HepG2 (cell line): ENCODE measurements around the gene COPS8. TPM values are rescaled to one million over a fixed set of nuclear protein-coding genes. Genes with fewer than 3 reads are reported as not detected.

Experiments used
- EP300 ChIP-seq, 3 experiments: sonication (generic) in 1 of 3; formaldehyde crosslinking in 1 of 3; IDR thresholded peaks; 2 replicates each; pipeline versions ENCODE4 v1.5.1 to v1.6.1; 2011 to 2020; ENCODE audit warnings: low read depth in 2 of 3, low read length in 2 of 3, borderline replicate concordance in 1 of 3, improper control_type of control experiment in 1 of 3, mild to moderate bottlenecking in 1 of 3, missing genetic modification reagents in 1 of 3, moderate library complexity in 1 of 3
- FOSL1 ChIP-seq: sonication (generic); formaldehyde crosslinking; IDR thresholded peaks from 2 replicates; pipeline ENCODE4 v1.9.0; 2021; ENCODE audit warnings: missing genetic modification reagents, borderline replicate concordance
- HMGXB3 ChIP-seq: sonication (generic); formaldehyde crosslinking; IDR thresholded peaks from 2 replicates; pipeline ENCODE4 v1.4.0; 2020; ENCODE audit warnings: missing genetic modification reagents, borderline replicate concordance
- JUN ChIP-seq: sonication (generic); formaldehyde crosslinking; IDR thresholded peaks from 2 replicates; pipeline ENCODE4 v1.4.0; 2020; ENCODE audit warnings: mild to moderate bottlenecking, missing genetic modification reagents
- MEF2D ChIP-seq: sonication (generic); formaldehyde crosslinking; IDR thresholded peaks from 2 replicates; pipeline ENCODE4 v1.5.1; 2020; ENCODE audit warnings: mild to moderate bottlenecking, missing genetic modification reagents
- MIER2 ChIP-seq: IDR thresholded peaks from 2 replicates; pipeline ENCODE4 v1.6.1; 2016; ENCODE audit warnings: missing biosample characterization, missing genetic modification reagents
- RXRB ChIP-seq: IDR thresholded peaks from 2 replicates; pipeline ENCODE4 v1.6.1; 2016; ENCODE audit warnings: borderline replicate concordance, missing genetic modification reagents, missing compliant biosample characterization
- TGIF2 ChIP-seq: IDR thresholded peaks from 2 replicates; pipeline ENCODE4 v1.6.1; 2016; ENCODE audit warnings: control low read depth, missing compliant biosample characterization
- ZNF24 ChIP-seq: fragments of 450-650 bp; IDR thresholded peaks from 2 replicates; pipeline ENCODE4 v1.6.1; 2017; ENCODE audit warnings: antibody characterized with exemption, mild to moderate bottlenecking
- ZNF570 ChIP-seq: sonication (generic); formaldehyde crosslinking; IDR thresholded peaks from 2 replicates; pipeline ENCODE4 v1.4.0; 2020; ENCODE audit warnings: mild to moderate bottlenecking, missing genetic modification reagents, borderline replicate concordance
- polyA plus RNA-seq, 8 experiments: library from polyadenylated mRNA; depleted of rRNA in 3 of 8; stranded (reverse) in 7 of 8; unstranded in 1 of 8; fragments of >200 nt; fragmentation: Illumina TruSeq in 4 of 8; extraction: Trizol in 4 of 8; gene quantifications; 2 replicates each; pipeline versions ENCODE4 v1.2.1 to v1.2.3, GENCODE V29; 2011 to 2016; ENCODE audit warnings: low read depth in 4 of 8, missing spikeins in 1 of 8, mixed read lengths in 1 of 8; ENCODE audit not compliant: insufficient read depth in 1 of 8
- total RNA-seq, 5 experiments: library from RNA; depleted of rRNA; stranded (reverse); fragments of >200 nt; fragmentation: Illumina TruSeq; extraction: Trizol; gene quantifications; 2 replicates each; pipeline ENCODE4 v1.2.3, GENCODE V29; 2016; ENCODE audit warnings: low read depth in 1 of 5
- TF ChIP-seq, protein P1 (sequence below), 2 experiments: fragments of 450-650 bp in 1 of 2; sonication (generic) in 1 of 2; formaldehyde crosslinking; IDR thresholded peaks; 2 replicates each; pipeline versions ENCODE4 v1.5.0 to v1.8.0; 2020 to 2022; ENCODE audit warnings: mild to moderate bottlenecking in 1 of 2, missing genetic modification reagents in 1 of 2
- TF ChIP-seq, protein P2 (sequence below): sonication (generic); formaldehyde crosslinking; IDR thresholded peaks from 2 replicates; pipeline ENCODE4 v1.5.0; 2020; ENCODE audit warnings: mild to moderate bottlenecking, missing genetic modification reagents, borderline replicate concordance
- TF ChIP-seq, protein P3 (sequence below): sonication (generic); formaldehyde crosslinking; IDR thresholded peaks from 2 replicates; pipeline ENCODE4 v1.4.0; 2020; ENCODE audit warnings: missing genetic modification reagents
- TF ChIP-seq, protein P4 (sequence below): sonication (generic); formaldehyde crosslinking; IDR thresholded peaks from 2 replicates; pipeline ENCODE4 v1.4.0; 2020; ENCODE audit warnings: missing genetic modification reagents

COPS8 gene
- total and polyA plus RNA-seq, 2 of the 13 experiments (the other 11 are each of a cell fraction or from before 2014, with no cell fraction given), result 86.3 to 96.6 TPM

GRCh38 chr2:237075749-237076599 lies 9.7 kb upstream of the COPS8 start (continued):
- TF ChIP-seq, protein P1, sequence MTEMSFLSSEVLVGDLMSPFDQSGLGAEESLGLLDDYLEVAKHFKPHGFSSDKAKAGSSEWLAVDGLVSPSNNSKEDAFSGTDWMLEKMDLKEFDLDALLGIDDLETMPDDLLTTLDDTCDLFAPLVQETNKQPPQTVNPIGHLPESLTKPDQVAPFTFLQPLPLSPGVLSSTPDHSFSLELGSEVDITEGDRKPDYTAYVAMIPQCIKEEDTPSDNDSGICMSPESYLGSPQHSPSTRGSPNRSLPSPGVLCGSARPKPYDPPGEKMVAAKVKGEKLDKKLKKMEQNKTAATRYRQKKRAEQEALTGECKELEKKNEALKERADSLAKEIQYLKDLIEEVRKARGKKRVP (CRISPR knock-in tag; IDR thresholded peaks at IDR 0.05), result 0 out of 4 replicates have a peak, but pooled peaks of 1 of the 2 experiments have one; percentile 67
- TF ChIP-seq ZNF24 (no peak), RXRB (CRISPR knock-in tag) (peak; percentile 91), ZNF570 (no peak), FOSL1 (peak; percentile 38; the same call in 1 of the 2 replicates), TGIF2 (CRISPR knock-in tag) (peak; percentile 75), MIER2 (CRISPR knock-in tag) (no peak), HMGXB3 (no peak), EP300 (IDR thresholded peaks at IDR 0.05; ENCODE audit: low read depth in 2 of 2, low read length in 2 of 2) (peak; percentile 75 to 89; a peak in 3 of 4 replicates), EP300 (CRISPR knock-in tag; IDR thresholded peaks at IDR 0.05; ENCODE audit: borderline replicate concordance) (peak; percentile 84), MEF2D (CRISPR knock-in tag) (peak; percentile 84), JUN (CRISPR knock-in tag) (peak; percentile 71)
- TF ChIP-seq, protein P2, sequence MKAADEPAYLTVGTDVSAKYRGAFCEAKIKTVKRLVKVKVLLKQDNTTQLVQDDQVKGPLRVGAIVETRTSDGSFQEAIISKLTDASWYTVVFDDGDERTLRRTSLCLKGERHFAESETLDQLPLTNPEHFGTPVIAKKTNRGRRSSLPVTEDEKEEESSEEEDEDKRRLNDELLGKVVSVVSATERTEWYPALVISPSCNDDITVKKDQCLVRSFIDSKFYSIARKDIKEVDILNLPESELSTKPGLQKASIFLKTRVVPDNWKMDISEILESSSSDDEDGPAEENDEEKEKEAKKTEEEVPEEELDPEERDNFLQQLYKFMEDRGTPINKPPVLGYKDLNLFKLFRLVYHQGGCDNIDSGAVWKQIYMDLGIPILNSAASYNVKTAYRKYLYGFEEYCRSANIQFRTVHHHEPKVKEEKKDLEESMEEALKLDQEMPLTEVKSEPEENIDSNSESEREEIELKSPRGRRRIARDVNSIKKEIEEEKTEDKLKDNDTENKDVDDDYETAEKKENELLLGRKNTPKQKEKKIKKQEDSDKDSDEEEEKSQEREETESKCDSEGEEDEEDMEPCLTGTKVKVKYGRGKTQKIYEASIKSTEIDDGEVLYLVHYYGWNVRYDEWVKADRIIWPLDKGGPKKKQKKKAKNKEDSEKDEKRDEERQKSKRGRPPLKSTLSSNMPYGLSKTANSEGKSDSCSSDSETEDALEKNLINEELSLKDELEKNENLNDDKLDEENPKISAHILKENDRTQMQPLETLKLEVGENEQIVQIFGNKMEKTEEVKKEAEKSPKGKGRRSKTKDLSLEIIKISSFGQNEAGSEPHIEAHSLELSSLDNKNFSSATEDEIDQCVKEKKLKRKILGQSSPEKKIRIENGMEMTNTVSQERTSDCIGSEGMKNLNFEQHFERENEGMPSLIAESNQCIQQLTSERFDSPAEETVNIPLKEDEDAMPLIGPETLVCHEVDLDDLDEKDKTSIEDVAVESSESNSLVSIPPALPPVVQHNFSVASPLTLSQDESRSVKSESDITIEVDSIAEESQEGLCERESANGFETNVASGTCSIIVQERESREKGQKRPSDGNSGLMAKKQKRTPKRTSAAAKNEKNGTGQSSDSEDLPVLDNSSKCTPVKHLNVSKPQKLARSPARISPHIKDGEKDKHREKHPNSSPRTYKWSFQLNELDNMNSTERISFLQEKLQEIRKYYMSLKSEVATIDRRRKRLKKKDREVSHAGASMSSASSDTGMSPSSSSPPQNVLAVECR, result peak; percentile 87; the same call in 1 of the 2 replicates
- TF ChIP-seq, protein P3, sequence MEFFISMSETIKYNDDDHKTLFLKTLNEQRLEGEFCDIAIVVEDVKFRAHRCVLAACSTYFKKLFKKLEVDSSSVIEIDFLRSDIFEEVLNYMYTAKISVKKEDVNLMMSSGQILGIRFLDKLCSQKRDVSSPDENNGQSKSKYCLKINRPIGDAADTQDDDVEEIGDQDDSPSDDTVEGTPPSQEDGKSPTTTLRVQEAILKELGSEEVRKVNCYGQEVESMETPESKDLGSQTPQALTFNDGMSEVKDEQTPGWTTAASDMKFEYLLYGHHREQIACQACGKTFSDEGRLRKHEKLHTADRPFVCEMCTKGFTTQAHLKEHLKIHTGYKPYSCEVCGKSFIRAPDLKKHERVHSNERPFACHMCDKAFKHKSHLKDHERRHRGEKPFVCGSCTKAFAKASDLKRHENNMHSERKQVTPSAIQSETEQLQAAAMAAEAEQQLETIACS (CRISPR knock-in tag), result no peak
- TF ChIP-seq, protein P4, sequence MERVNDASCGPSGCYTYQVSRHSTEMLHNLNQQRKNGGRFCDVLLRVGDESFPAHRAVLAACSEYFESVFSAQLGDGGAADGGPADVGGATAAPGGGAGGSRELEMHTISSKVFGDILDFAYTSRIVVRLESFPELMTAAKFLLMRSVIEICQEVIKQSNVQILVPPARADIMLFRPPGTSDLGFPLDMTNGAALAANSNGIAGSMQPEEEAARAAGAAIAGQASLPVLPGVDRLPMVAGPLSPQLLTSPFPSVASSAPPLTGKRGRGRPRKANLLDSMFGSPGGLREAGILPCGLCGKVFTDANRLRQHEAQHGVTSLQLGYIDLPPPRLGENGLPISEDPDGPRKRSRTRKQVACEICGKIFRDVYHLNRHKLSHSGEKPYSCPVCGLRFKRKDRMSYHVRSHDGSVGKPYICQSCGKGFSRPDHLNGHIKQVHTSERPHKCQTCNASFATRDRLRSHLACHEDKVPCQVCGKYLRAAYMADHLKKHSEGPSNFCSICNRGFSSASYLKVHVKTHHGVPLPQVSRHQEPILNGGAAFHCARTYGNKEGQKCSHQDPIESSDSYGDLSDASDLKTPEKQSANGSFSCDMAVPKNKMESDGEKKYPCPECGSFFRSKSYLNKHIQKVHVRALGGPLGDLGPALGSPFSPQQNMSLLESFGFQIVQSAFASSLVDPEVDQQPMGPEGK (CRISPR knock-in tag), result peak; percentile 87
